Epithelial cell of proximal tubule (primary cell): ENCODE measurements around the gene BMPR1A. TPM values are rescaled to one million over a fixed set of nuclear protein-coding genes. Genes with fewer than 3 reads are reported as not detected.

Source experiments
- DNase-seq: peaks from one replicate; pipeline ENCODE4 v3.0.0-alpha.2; 2011; ENCODE audit warnings: low read depth
- H3K4me3 ChIP-seq: 2 replicates; pipeline ENCODE4 v1.5.1; 2011; ENCODE audit warnings: low read depth, mild to moderate bottlenecking, low read length
- total RNA-seq: library from RNA; depleted of rRNA; stranded (reverse); fragments of >200 nt; gene quantifications from 2 replicates; pipeline ENCODE4 v1.2.3, GENCODE V29; 2015
- TF ChIP-seq, protein P1 (sequence below): conservative IDR thresholded peaks from 2 replicates; pipeline ENCODE4 v1.5.1; 2012; ENCODE audit warnings: low read depth, mild to moderate bottlenecking, low read length

Gene BMPR1A
- total RNA-seq, 1 donor from 2014 or later = 15.5 TPM

DNA sequence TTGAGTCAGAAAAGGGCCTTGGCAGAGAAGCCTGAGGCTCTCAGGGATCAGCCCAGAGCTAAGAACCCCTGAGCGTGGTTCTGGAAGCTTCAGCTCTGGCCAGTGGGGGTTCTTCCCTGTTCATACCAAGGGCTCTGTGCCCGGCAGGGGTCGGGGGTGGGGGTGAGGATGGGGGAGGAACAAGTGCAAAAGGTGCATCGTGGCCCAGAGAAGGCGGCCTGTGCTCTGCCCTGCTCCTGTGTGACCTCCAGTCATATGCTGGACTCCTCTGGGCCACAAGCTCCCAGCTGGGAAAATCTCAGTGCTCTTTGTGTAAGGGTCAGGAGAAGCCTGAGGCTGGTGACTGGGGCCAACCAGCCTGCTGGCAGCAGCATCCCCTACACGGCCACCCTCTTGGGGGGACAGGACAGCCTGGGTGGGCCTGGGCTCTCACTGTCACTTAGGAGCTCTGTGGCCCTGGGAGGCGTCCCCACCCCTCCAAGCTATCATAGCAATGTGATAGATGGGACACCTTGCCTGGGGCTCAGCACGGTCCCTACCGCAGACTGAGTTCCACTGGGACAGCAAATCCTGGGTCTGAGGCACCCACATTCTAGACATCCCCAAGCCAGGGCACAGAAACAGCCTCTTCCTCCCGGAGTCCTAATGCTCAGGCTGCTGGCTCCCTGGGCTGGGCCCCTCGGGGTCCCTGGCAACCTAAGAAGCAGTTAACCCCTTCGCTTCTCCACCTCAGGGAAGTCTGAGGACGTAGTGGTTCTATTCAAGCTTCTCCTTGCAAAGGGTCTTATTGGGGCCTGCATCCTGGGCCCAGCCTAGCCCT lies 198.5 kb downstream of the BMPR1A start:
- H3K4me3 ChIP-seq = no peak overlapping the region
- no peak for DNase-seq
- TF ChIP-seq, protein P1, sequence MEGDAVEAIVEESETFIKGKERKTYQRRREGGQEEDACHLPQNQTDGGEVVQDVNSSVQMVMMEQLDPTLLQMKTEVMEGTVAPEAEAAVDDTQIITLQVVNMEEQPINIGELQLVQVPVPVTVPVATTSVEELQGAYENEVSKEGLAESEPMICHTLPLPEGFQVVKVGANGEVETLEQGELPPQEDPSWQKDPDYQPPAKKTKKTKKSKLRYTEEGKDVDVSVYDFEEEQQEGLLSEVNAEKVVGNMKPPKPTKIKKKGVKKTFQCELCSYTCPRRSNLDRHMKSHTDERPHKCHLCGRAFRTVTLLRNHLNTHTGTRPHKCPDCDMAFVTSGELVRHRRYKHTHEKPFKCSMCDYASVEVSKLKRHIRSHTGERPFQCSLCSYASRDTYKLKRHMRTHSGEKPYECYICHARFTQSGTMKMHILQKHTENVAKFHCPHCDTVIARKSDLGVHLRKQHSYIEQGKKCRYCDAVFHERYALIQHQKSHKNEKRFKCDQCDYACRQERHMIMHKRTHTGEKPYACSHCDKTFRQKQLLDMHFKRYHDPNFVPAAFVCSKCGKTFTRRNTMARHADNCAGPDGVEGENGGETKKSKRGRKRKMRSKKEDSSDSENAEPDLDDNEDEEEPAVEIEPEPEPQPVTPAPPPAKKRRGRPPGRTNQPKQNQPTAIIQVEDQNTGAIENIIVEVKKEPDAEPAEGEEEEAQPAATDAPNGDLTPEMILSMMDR = no peak

DNA sequence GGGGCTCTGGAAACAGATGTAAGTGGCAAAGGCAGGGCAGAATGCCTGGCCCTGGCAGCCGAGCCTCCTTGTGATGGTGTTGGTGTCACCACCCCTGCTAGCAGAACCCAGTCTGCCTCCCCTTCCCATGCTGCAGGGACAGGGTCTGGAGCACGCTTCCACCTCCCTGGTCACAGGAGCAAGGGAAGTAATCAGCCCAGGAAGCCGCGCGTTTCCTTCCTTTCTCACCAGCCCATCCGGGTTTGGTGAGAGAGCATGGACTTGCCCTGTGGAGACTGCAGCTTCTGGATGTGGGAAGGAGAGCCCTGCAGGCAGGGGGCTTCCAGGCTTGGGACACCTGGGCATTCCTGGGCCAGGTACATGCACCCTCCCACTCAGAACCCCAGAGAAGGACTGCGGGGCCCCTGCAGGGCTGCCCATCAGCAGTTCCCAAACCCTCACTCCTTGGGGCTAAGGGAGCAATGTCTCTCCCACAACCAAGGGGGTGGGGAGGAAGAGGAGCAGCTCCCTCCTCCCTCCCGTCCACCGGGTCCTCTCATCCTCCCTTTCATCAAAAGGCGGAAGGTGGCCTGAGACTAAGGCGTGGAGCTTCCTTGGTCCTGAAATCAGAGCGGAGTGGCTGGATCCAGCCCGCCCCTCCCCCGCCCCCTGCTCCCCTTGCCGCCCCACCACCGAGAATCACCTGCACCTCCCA lies 199.2 kb downstream of the BMPR1A start:
- TF ChIP-seq, protein P1 = no peak
- no peak for DNase-seq
- no peak overlapping the region for H3K4me3 ChIP-seq

DNA sequence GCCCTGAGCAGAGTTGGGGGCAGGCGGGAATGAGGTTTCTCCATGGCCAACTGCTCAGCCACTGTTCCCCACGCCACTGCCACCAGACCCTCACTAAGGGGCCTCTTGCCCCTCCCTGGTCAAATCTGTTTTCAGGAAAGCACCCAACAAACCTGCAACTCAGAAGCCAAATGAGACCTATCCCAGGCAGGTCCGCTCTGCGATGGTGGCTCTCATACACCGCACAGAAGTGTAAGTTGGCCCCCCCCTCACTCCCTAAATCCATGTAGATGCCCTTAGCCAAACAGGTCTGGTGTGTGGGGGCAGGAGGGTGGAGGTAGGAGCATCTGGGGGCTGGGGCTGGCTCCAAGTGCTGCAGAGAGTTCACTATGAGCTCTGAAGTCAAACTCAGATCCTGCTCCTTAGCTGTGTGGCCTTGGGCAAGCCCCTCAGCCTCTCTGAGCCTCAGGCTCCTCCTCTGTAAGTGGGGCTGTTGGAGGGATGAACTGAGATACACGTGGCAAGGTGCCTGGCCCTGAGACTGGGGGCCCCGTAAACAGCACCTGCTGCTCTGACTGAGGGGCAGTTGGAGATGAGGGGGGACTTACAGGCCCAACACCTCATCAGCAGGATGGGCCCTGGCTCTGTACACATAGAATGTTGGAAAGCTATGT lies 199.9 kb downstream of the BMPR1A start:
- TF ChIP-seq, protein P1 = no peak
- no peak for DNase-seq
- H3K4me3 ChIP-seq = no peak overlapping the region

DNA sequence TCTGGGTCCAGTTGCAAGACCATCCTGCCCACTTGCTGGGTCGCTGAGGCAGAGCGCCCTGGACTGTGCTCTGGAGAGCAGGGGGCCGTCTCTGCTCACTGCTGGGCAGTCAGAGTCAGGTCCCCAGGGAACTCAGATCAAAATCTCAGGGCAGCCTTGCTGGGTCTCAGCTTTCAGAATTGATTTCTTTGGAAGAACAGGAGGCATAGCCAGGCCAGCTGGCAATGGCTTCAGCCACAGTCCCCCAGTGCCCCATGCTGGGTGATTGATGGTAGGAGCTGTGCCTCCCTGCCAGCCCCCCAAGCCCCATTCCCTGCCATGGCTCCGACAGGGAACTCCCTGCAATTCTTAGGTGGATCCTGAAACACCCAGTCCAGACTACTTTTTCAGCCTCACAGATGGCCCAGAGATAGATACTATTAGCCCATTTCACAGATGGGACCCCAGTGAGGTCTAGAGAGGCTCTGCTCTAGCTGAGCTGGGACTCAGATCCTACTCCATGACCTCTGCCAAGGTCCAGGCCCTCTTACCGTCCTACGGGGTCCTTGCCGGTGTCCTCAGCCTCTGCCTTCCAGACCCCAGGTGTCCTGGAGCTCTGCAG lies 200.5 kb downstream of the BMPR1A start:
- no peak overlapping the region for H3K4me3 ChIP-seq
- TF ChIP-seq, protein P1 = no peak
- no peak for DNase-seq

DNA sequence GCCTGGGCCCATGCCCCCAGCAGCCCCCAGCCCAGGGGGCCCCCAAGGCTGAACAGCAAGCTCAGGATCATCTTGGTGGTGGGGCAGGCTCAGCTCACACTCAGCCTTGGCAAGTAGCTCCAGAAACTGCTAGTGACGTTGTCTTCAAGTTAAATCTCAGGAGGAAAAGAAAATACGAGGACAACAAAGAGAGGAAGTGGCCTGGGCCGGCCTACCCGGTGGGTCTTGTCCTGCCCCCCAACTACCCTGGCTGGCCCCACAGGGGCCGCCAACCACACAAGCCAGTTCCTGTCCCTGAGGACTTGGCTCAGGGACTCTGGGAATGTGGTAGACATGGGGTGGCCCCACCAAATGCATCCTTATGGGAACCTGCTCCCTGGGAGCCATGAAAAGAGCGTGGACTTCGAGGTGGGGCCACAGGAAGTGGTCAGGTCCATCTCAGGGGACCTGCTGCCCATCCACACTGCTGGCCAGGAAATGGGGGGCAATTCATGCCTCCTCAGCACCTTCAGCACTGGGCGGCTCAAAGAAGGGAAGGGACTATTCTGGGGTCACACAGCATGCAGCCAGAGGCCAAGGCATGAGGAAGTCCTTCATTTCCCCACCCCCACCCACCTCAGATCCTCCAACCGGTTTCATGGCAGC lies 201.2 kb downstream of the BMPR1A start, which contains the start of gene MMRN2:
Gene MMRN2, minus strand, starts transcription at position 145 of the 645 bp plus-strand sequence. Its CDS starts 74 bp downstream, at position 71.
- H3K4me3 ChIP-seq = no peak within 1 kb of the TSS
- no peak for DNase-seq
- TF ChIP-seq, protein P1 = no peak
